ENCODE results near the gene SYNCRIP. TPM values are rescaled to one million over a fixed set of nuclear protein-coding genes. Genes with fewer than 3 reads are reported as not detected.
A peak's percentile ranks its signal among the peaks of the same experiment; 100 is the strongest.
"Not testable (repeated sequence)": the region's sequence is repeated elsewhere in the genome, so short reads cannot be mapped to it uniquely, and the experiment has no call there.

The SYNCRIP gene
- total and polyA plus RNA-seq, 4 donors = 35.4 to 84.5 (median 63.8) TPM

DNA sequence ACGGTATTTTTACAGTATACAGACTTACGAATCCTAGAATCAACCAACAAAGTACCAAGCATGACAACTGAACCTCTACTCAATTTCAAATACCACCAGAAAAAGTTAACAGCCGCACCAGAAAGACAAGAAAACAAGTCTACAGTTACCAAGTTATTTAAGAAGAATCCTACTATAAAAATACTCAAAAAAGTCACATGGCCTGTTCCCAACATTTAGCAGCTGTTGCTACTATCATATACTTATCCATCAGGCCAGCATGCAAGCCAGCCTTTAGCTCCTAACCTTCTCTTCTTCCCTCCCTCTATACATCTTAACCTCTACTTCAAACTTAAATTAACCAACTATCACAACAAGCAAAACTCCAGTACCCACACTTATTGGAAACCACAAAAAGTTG lies 1.9 kb downstream of the SYNCRIP start:
- Histone ChIP-seq H3K4me1 (ENCODE audit: control insufficient read depth in 5 of 5, insufficient read depth in 5 of 5, low read length in 5 of 5) (peaks cover 0 to 34% (median 3%) of the 10 kb centered on the region in 5 donors), H3K9ac (ENCODE audit: insufficient read depth in 1 of 2, low read length in 2 of 2) (peak overlapping the region in 1 of 2 donors; percentile 71), H3K9me3 (ENCODE audit: control insufficient read depth in 4 of 4, insufficient read depth in 3 of 4, low read length in 3 of 4) (no peaks in the 10 kb centered on the region), H3K4me3 (no peak overlapping the region), H3K27me3 (ENCODE audit: control insufficient read depth in 3 of 3, insufficient read depth in 3 of 3, low read length in 2 of 3) (no peaks in the 10 kb centered on the region), H3K27ac (ENCODE audit: low read depth in 1 of 2, low read length in 1 of 2) (no peak overlapping the region), H3K36me3 (ENCODE audit: control insufficient read depth in 4 of 4, insufficient read depth in 4 of 4, low read length in 4 of 4) (peaks cover 6 to 32% (median 21%) of the 10 kb centered on the region in 4 donors)
- no peak for ATAC-seq (ENCODE audit: insufficient read depth, low FRiP score)
- peak in 2 of 3 donors; percentile 16 to 47 for DNase-seq
- TF ChIP-seq, protein P1, sequence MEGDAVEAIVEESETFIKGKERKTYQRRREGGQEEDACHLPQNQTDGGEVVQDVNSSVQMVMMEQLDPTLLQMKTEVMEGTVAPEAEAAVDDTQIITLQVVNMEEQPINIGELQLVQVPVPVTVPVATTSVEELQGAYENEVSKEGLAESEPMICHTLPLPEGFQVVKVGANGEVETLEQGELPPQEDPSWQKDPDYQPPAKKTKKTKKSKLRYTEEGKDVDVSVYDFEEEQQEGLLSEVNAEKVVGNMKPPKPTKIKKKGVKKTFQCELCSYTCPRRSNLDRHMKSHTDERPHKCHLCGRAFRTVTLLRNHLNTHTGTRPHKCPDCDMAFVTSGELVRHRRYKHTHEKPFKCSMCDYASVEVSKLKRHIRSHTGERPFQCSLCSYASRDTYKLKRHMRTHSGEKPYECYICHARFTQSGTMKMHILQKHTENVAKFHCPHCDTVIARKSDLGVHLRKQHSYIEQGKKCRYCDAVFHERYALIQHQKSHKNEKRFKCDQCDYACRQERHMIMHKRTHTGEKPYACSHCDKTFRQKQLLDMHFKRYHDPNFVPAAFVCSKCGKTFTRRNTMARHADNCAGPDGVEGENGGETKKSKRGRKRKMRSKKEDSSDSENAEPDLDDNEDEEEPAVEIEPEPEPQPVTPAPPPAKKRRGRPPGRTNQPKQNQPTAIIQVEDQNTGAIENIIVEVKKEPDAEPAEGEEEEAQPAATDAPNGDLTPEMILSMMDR (IDR thresholded peaks at IDR 0.05; ENCODE audit: control extremely low read depth, extremely low read depth) = no peak
- 43 to 52% methylated on average over 3 of the region's 3 CpGs for WGBS, 2 donors

DNA sequence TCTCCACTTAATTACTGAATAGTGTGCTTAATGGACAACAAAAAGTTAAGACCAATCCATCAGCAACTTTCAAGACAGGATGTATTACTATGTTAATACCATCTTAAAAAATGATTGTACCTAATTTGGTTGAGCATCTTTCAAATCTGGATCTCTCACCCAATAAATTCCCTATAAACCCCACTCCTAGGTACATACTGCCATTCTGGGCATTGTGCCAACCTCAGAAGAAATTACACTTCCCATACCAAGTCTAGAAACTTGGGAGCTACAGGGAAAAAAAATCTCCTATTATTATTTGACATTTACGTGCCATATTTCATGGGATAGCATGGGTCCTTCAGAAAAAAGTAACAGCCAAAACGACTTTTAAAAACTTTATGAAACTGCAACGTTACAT lies 5.1 kb downstream of the SYNCRIP start:
- H3K36me3 ChIP-seq (ENCODE audit: control insufficient read depth in 4 of 4, insufficient read depth in 4 of 4, low read length in 4 of 4) = peaks cover 20 to 52% (median 39%) of the 10 kb centered on the region in 4 donors
- H3K4me3 ChIP-seq = no peak overlapping the region
- no peaks in the 10 kb centered on the region for H3K9me3 ChIP-seq (ENCODE audit: control insufficient read depth in 4 of 4, insufficient read depth in 3 of 4, low read length in 3 of 4)
- DNase-seq (peak in 1 of 3 donors; percentile 10), ATAC-seq (ENCODE audit: insufficient read depth, low FRiP score) (no peak)
- H3K27ac ChIP-seq (ENCODE audit: low read depth in 1 of 2, low read length in 1 of 2) = no peak overlapping the region
- WGBS, 2 donors = 66 to 82% methylated on average over 3 of the region's 3 CpGs
- no peak overlapping the region for H3K9ac ChIP-seq (ENCODE audit: insufficient read depth in 1 of 2, low read length in 2 of 2)
- TF ChIP-seq, protein P1 (IDR thresholded peaks at IDR 0.05; ENCODE audit: control extremely low read depth, extremely low read depth) = no peak
- no peaks in the 10 kb centered on the region for H3K27me3 ChIP-seq (ENCODE audit: control insufficient read depth in 3 of 3, insufficient read depth in 3 of 3, low read length in 2 of 3)
- H3K4me1 ChIP-seq (ENCODE audit: control insufficient read depth in 5 of 5, insufficient read depth in 5 of 5, low read length in 5 of 5) = peaks cover 0 to 24% (median 5%) of the 10 kb centered on the region in 5 donors

DNA sequence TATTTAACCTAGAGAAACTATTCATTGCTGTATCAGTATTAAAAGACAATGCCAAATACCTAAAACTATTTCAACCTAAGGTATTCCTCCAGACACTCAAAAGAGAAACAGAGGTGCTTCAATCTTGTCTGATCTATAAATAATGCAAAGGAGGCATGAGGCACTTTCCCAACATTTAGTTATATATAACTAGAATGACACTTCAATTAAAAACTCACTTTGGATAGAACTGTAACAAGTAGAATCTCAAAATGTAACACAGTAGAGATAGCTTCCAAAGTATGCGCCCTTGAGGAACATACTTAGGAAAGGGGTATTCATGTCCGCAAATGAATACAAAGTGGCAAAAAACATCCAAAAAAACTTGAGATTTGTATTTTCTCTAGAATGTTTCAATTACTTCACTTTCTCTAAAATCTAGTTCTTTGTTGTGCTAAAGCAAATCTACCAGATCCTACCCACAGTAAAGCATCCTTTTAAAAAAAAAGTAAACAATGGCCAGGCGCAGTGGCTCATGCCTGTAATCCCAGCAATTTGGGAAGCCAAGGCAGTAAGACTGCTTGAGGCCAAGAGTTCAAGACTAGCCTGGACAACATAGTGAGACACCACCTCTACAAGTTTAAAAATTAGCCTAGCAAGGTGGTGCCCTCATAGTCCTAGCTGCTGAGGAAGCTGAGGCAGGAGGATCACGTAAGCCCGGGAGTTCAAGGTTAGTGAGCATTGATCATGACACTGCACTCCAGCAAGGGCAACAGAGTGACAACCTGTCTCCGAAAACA lies 10.3 kb downstream of the SYNCRIP start:
- no peak for DNase-seq
- Histone ChIP-seq H3K27me3 (ENCODE audit: control insufficient read depth in 3 of 3, insufficient read depth in 3 of 3, low read length in 2 of 3) (no peaks in the 10 kb centered on the region), H3K36me3 (ENCODE audit: control insufficient read depth in 4 of 4, insufficient read depth in 4 of 4, low read length in 4 of 4) (peaks cover 30 to 62% (median 50%) of the 10 kb centered on the region in 4 donors), H3K4me1 (ENCODE audit: control insufficient read depth in 5 of 5, insufficient read depth in 5 of 5, low read length in 5 of 5) (peaks cover 0 to 17% (median 0%) of the 10 kb centered on the region in 5 donors), H3K9me3 (ENCODE audit: control insufficient read depth in 4 of 4, insufficient read depth in 3 of 4, low read length in 3 of 4) (no peaks in the 10 kb centered on the region), H3K9ac (ENCODE audit: insufficient read depth in 1 of 2, low read length in 2 of 2) (no peak overlapping the region), H3K27ac (ENCODE audit: low read depth in 1 of 2, low read length in 1 of 2) (no peak overlapping the region), H3K4me3 (no peak overlapping the region)
- no peak for ATAC-seq (ENCODE audit: insufficient read depth, low FRiP score)
- WGBS, 2 donors = 97 to 98% methylated on average over 6 of the region's 6 CpGs
- TF ChIP-seq, protein P1 (IDR thresholded peaks at IDR 0.05; ENCODE audit: control extremely low read depth, extremely low read depth) = no peak

DNA sequence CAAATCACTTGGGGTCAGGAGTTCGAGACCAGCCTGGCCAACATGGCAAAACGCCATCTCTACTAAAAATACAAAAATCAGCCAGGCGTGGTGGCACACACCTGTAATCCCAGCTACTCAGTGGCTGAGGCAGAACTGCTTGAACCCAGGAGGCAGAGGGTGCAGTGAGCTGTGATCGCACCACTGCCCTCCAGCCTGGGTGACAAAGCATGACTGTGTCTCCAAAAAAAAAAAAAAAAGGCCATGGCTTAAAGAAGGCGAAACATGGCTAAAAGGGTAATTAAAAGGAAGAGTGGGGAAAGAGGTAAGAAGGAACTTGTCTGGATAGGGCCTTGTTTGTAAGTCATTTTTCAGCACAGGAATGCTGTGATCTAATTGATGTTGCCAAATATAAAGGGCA lies 11.6 kb downstream of the SYNCRIP start:
- H3K9me3 ChIP-seq (ENCODE audit: control insufficient read depth in 4 of 4, insufficient read depth in 3 of 4, low read length in 3 of 4) = not testable (repeated sequence)
- 94 to 96% methylated on average over 5 of the region's 5 CpGs for WGBS, 2 donors
- peaks cover 0 to 18% (median 0%) of the 10 kb centered on the region in 5 donors for H3K4me1 ChIP-seq (ENCODE audit: control insufficient read depth in 5 of 5, insufficient read depth in 5 of 5, low read length in 5 of 5)

More for the DNA sequence above, 11.6 kb downstream of the SYNCRIP start:
- not testable (repeated sequence) for DNase-seq; H3K9ac ChIP-seq (ENCODE audit: insufficient read depth in 1 of 2, low read length in 2 of 2); ATAC-seq (ENCODE audit: insufficient read depth, low FRiP score); H3K27me3 ChIP-seq (ENCODE audit: control insufficient read depth in 3 of 3, insufficient read depth in 3 of 3, low read length in 2 of 3); H3K4me3 ChIP-seq; H3K27ac ChIP-seq (ENCODE audit: low read depth in 1 of 2, low read length in 1 of 2)
- H3K36me3 ChIP-seq (ENCODE audit: control insufficient read depth in 4 of 4, insufficient read depth in 4 of 4, low read length in 4 of 4) = peaks cover 29 to 63% (median 46%) of the 10 kb centered on the region in 4 donors

All from lung (tissue), 12 donors.